GM18517 (cell line): Measurements from ENCODE around the gene GSG1L.

Experiments used
- ATAC-seq: cut with Tn5 transposase; IDR thresholded peaks from one replicate; pipeline ENCODE4 v1.9.1; 2021; ENCODE audit warnings: mild to moderate bottlenecking, moderate library complexity; ENCODE audit not compliant: unreplicated experiment

The GSG1L gene

GRCh38 chr16:28029387-28030002, 34.0 kb downstream of the GSG1L start:
- ATAC-seq, result no peak

GRCh38 chr16:28027055-28027454, 36.5 kb downstream of the GSG1L start:
- ATAC-seq, result no peak

GRCh38 chr16:28025631-28026030, 37.9 kb downstream of the GSG1L start:
- no peak for ATAC-seq

GRCh38 chr16:28019218-28019617, 44.3 kb downstream of the GSG1L start:
- no peak for ATAC-seq

GRCh38 chr16:28014851-28015250, 48.7 kb downstream of the GSG1L start:
- ATAC-seq, result no peak

- no peak for ATAC-seq
Measured at GRCh38 chr16:28013878-28014277, 49.6 kb downstream of the GSG1L start.

GRCh38 chr16:28013392-28013791, 50.1 kb downstream of the GSG1L start:
- ATAC-seq, result no peak

- ATAC-seq, result no peak
Measured at GRCh38 chr16:28011971-28012445, 51.5 kb downstream of the GSG1L start.

GRCh38 chr16:28011223-28011622, 52.3 kb downstream of the GSG1L start:
- ATAC-seq, result no peak

GRCh38 chr16:28010671-28011070, 52.8 kb downstream of the GSG1L start:
- ATAC-seq, result no peak

GRCh38 chr16:28009586-28010373, 53.7 kb downstream of the GSG1L start:
- no peak for ATAC-seq

GRCh38 chr16:28003923-28004322, 59.6 kb downstream of the GSG1L start:
- no peak for ATAC-seq

- no peak for ATAC-seq
Measured at GRCh38 chr16:28003021-28003865, 60.3 kb downstream of the GSG1L start.

GRCh38 chr16:28001642-28002041, 61.9 kb downstream of the GSG1L start:
- no peak for ATAC-seq

- no peak for ATAC-seq
Measured at GRCh38 chr16:28001184-28001583, 62.3 kb downstream of the GSG1L start.

GRCh38 chr16:28000314-28001169, 63.0 kb downstream of the GSG1L start:
- ATAC-seq, result no peak

GRCh38 chr16:27999687-28000086, 63.8 kb downstream of the GSG1L start:
- no peak for ATAC-seq

- no peak for ATAC-seq
Measured at GRCh38 chr16:27995378-27995777, 68.1 kb downstream of the GSG1L start.

GRCh38 chr16:27994686-27995085, 68.8 kb downstream of the GSG1L start:
- no peak for ATAC-seq

GRCh38 chr16:27993587-27993986, 69.9 kb downstream of the GSG1L start:
- ATAC-seq, result no peak

GRCh38 chr16:27991876-27992275, 71.6 kb downstream of the GSG1L start:
- ATAC-seq, result no peak
